ENCODE results near the gene OLFML2B.

OLFML2B gene

DNA sequence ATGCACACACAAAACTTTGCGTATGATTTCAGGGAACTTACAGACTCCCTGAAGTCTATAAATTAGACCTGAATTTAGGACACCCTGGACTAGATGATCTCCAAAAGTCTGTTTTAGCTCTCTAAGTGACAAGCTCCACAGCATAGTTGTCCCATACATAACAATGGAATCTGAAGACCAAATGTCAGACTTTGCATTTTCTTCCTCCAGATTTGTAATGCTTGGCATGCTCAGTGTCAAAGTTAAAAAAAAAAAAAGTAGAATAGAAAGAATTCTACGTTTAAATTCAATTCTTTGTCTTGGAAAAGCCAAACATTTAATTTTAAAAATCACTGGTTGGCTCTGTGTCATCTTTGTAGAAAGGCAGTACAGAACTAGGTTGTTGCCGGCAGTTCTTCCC is 66.7 kb downstream of the OLFML2B start:
- in situ Hi-C loops (cut with MboI; ENCODE audit: low pct_unique_long_range_greater_than_20kb, low sequenced_read_pairs, unreplicated experiment), result no loop called here
- no peak for DNase-seq (ENCODE audit: low spot score)
- TF ChIP-seq, protein P1, sequence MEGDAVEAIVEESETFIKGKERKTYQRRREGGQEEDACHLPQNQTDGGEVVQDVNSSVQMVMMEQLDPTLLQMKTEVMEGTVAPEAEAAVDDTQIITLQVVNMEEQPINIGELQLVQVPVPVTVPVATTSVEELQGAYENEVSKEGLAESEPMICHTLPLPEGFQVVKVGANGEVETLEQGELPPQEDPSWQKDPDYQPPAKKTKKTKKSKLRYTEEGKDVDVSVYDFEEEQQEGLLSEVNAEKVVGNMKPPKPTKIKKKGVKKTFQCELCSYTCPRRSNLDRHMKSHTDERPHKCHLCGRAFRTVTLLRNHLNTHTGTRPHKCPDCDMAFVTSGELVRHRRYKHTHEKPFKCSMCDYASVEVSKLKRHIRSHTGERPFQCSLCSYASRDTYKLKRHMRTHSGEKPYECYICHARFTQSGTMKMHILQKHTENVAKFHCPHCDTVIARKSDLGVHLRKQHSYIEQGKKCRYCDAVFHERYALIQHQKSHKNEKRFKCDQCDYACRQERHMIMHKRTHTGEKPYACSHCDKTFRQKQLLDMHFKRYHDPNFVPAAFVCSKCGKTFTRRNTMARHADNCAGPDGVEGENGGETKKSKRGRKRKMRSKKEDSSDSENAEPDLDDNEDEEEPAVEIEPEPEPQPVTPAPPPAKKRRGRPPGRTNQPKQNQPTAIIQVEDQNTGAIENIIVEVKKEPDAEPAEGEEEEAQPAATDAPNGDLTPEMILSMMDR (IDR thresholded peaks at IDR 0.05; ENCODE audit: extremely low read depth, insufficient read depth, missing control alignments), result no peak

- in situ Hi-C loops (cut with MboI; ENCODE audit: low pct_unique_long_range_greater_than_20kb, low sequenced_read_pairs, unreplicated experiment), result no loop called here
- no peak for DNase-seq (ENCODE audit: low spot score)
- TF ChIP-seq, protein P1 (IDR thresholded peaks at IDR 0.05; ENCODE audit: extremely low read depth, insufficient read depth, missing control alignments), result no peak
These were observed 67.6 kb downstream of the OLFML2B start for GRCh38 chr1:161956097-161956496.

GRCh38 chr1:161955606-161956005 is 68.1 kb downstream of the OLFML2B start:
- in situ Hi-C loops (cut with MboI; ENCODE audit: low pct_unique_long_range_greater_than_20kb, low sequenced_read_pairs, unreplicated experiment), result no loop called here
- TF ChIP-seq, protein P1 (IDR thresholded peaks at IDR 0.05; ENCODE audit: extremely low read depth, insufficient read depth, missing control alignments), result no peak
- DNase-seq (ENCODE audit: low spot score), result no peak

- TF ChIP-seq, protein P1 (IDR thresholded peaks at IDR 0.05; ENCODE audit: extremely low read depth, insufficient read depth, missing control alignments), result no peak
- in situ Hi-C loops (cut with MboI; ENCODE audit: low pct_unique_long_range_greater_than_20kb, low sequenced_read_pairs, unreplicated experiment), result no loop called here
- no peak for DNase-seq (ENCODE audit: low spot score)
These were observed 69.2 kb downstream of the OLFML2B start for GRCh38 chr1:161954466-161954865.

DNA sequence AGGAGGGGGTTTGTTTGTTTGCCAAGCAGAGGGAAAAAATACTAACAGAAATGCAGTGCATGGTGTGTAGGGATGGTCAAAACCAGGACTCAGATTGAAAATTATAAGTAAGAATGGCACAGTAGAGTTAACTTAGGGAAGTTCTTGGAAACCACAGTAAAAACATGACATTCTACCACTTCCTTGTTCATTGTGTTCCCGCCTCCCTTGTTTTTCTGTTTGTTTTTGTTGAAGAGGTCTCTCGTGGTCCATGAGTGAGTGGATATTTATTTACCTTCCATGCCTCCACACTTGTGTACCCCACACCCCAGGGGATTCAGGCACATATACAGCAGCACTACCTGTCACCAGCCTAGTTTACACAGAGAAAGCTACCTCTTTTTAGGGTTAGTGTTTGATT is 69.6 kb downstream of the OLFML2B start:
- TF ChIP-seq, protein P1 (IDR thresholded peaks at IDR 0.05; ENCODE audit: extremely low read depth, insufficient read depth, missing control alignments), result no peak
- in situ Hi-C loops (cut with MboI; ENCODE audit: low pct_unique_long_range_greater_than_20kb, low sequenced_read_pairs, unreplicated experiment), result no loop called here
- DNase-seq (ENCODE audit: low spot score), result no peak

- in situ Hi-C loops (cut with MboI; ENCODE audit: low pct_unique_long_range_greater_than_20kb, low sequenced_read_pairs, unreplicated experiment), result no loop called here
- TF ChIP-seq, protein P1 (IDR thresholded peaks at IDR 0.05; ENCODE audit: extremely low read depth, insufficient read depth, missing control alignments), result no peak
- DNase-seq (ENCODE audit: low spot score), result no peak
These were observed 70.3 kb downstream of the OLFML2B start for GRCh38 chr1:161953256-161953920.

Data from GM13977 (cell line).